ENCODE results near the gene NADK.
A peak's percentile ranks its signal among the peaks of the same experiment; 100 is the strongest.

NADK gene

GRCh38 chr1:1786836-1787605 lies 8.8 kb upstream of the NADK start:
- no peak for DNase-seq (ENCODE audit: low spot score)

- DNase-seq (ENCODE audit: low spot score) = no peak
Measured at GRCh38 chr1:1785666-1786065, 7.4 kb upstream of the NADK start.

GRCh38 chr1:1784933-1785332 lies 6.7 kb upstream of the NADK start:
- no peak for DNase-seq (ENCODE audit: low spot score)

- no peak for DNase-seq (ENCODE audit: low spot score)
Measured at GRCh38 chr1:1783320-1783719, 5.0 kb upstream of the NADK start.

GRCh38 chr1:1782399-1783221 lies 4.3 kb upstream of the NADK start:
- DNase-seq (ENCODE audit: low spot score) = peak; percentile 76

- no peak for DNase-seq (ENCODE audit: low spot score)
Measured at GRCh38 chr1:1781526-1781903, 3.2 kb upstream of the NADK start.

- DNase-seq (ENCODE audit: low spot score) = no peak
Measured at GRCh38 chr1:1780598-1781525, 2.6 kb upstream of the NADK start.

GRCh38 chr1:1779691-1780597 lies 1.7 kb upstream of the NADK start:
- DNase-seq (ENCODE audit: low spot score) = peak; percentile 51

- DNase-seq (ENCODE audit: low spot score) = no peak
Measured at GRCh38 chr1:1779320-1779675, 1.0 kb upstream of the NADK start.

- peak; percentile 41 for DNase-seq (ENCODE audit: low spot score)
Measured at GRCh38 chr1:1778663-1779319, 521 bp upstream of the NADK start.

GRCh38 chr1:1777583-1777899 lies 729 bp downstream of the NADK start:
- DNase-seq (ENCODE audit: low spot score) = no peak

GRCh38 chr1:1776672-1777582 lies 1.3 kb downstream of the NADK start:
- DNase-seq (ENCODE audit: low spot score) = no peak

- DNase-seq (ENCODE audit: low spot score) = no peak
Measured at GRCh38 chr1:1775327-1776226, 2.7 kb downstream of the NADK start.

- no peak for DNase-seq (ENCODE audit: low spot score)
Measured at GRCh38 chr1:1773874-1774273, 4.4 kb downstream of the NADK start.

- no peak for DNase-seq (ENCODE audit: low spot score)
Measured at GRCh38 chr1:1771096-1771495, 7.2 kb downstream of the NADK start.

GRCh38 chr1:1770102-1770501 lies 8.2 kb downstream of the NADK start:
- DNase-seq (ENCODE audit: low spot score) = no peak

- DNase-seq (ENCODE audit: low spot score) = no peak
Measured at GRCh38 chr1:1768249-1768992, 9.8 kb downstream of the NADK start.

GRCh38 chr1:1764876-1765470 lies 13.3 kb downstream of the NADK start:
- DNase-seq (ENCODE audit: low spot score) = no peak
